K562 (cell line): ENCODE results near the gene TOMM6. TPM values are rescaled to one million over a fixed set of nuclear protein-coding genes. Genes with fewer than 3 reads are reported as not detected.
A peak's percentile ranks its signal among the peaks of the same experiment; 100 is the strongest.

Experiments used
- C11orf30 ChIP-seq: fragments of 450-650 bp; IDR thresholded peaks from 2 replicates; pipeline ENCODE4 v1.6.1; 2016; ENCODE audit warnings: low read depth, mild to moderate bottlenecking
- CBFA2T3 ChIP-seq: fragments of 450-650 bp; IDR thresholded peaks from 2 replicates; pipeline ENCODE4 v1.6.1; 2017
- ETV5 ChIP-seq: sonication (generic); formaldehyde crosslinking; IDR thresholded peaks from 2 replicates; pipeline ENCODE4 v1.4.0; 2020; ENCODE audit warnings: low read depth, mild to moderate bottlenecking, missing genetic modification reagents
- NBN ChIP-seq: fragments of 450-650 bp; IDR thresholded peaks from 2 replicates; pipeline ENCODE4 v1.6.1; 2016; ENCODE audit warnings: low read depth, mild to moderate bottlenecking
- NFIX ChIP-seq: fragments of 250-450 bp; sonication (Bioruptor Pico); IDR thresholded peaks from 2 replicates; pipeline ENCODE4 v1.4.0; 2020; ENCODE audit warnings: low read depth, mild to moderate bottlenecking, moderate library complexity
- RAD21 ChIP-seq, 2 experiments: fragments of 250-450 bp in 1 of 2; fragments of 450-650 bp in 1 of 2; sonication (Bioruptor Pico) in 1 of 2; formaldehyde crosslinking in 1 of 2; IDR thresholded peaks in 1 of 2; conservative IDR thresholded peaks in 1 of 2; 2 replicates each; pipeline versions ENCODE4 v1.4.0 to v1.8.0; 2020 to 2022; ENCODE audit warnings: mild to moderate bottlenecking in 2 of 2, moderate library complexity in 1 of 2
- SP2 ChIP-seq: IDR thresholded peaks from 2 replicates; pipeline ENCODE4 v1.6.1; 2011; ENCODE audit warnings: mild to moderate bottlenecking, low read depth, low read length, moderate library complexity; ENCODE audit not compliant: poor library complexity, severe bottlenecking; ENCODE audit errors: extremely low read depth
- SRSF3 ChIP-seq: fragments of 200-400 bp; formaldehyde crosslinking; IDR thresholded peaks from 2 replicates; pipeline ENCODE4 v1.6.1; 2016; ENCODE audit warnings: mild to moderate bottlenecking, low read length, moderate library complexity; ENCODE audit not compliant: insufficient read depth
- SUPT5H ChIP-seq: fragments of 450-650 bp; IDR thresholded peaks from 2 replicates; pipeline ENCODE4 v1.6.1; 2016
- ZBED1 ChIP-seq: IDR thresholded peaks from 2 replicates; pipeline ENCODE4 v1.6.1; 2014
- ZNF316 ChIP-seq: fragments of 450-650 bp; IDR thresholded peaks from 2 replicates; pipeline ENCODE4 v1.6.1; 2016
- ZNF436 ChIP-seq: fragments of 250-450, 450-650 bp; sonication (Bioruptor Pico); formaldehyde crosslinking; IDR thresholded peaks from 2 replicates; pipeline ENCODE4 v1.7.0; 2020; ENCODE audit warnings: mild to moderate bottlenecking
- polyA plus RNA-seq, 8 experiments: library from polyadenylated mRNA; depleted of rRNA in 4 of 8; stranded (reverse) in 5 of 8; unstranded in 3 of 8; fragments of >200 nt; fragmentation: Nextera tagmentation in 2 of 8; fragmentation: Illumina TruSeq in 1 of 8; extraction: Ambion mirVana in 2 of 8; extraction: Trizol in 1 of 8; gene quantifications; 2 replicates each; pipeline versions ENCODE4 v1.2.1 to v1.2.3, GENCODE V29; 2011 to 2014; ENCODE audit warnings: inconsistent platforms in 1 of 8, missing spikeins in 1 of 8
- total RNA-seq, 7 experiments: library from RNA; depleted of rRNA in 6 of 7; stranded (reverse); fragments of >200 nt in 6 of 7; fragmentation: Illumina TruSeq in 2 of 7; extraction: Trizol in 2 of 7; gene quantifications; 2 replicates each; pipeline versions ENCODE4 v1.2.1 to v1.2.3, GENCODE V29; 2011 to 2021; ENCODE audit warnings: low replicate concordance in 1 of 7
- TF ChIP-seq, protein P1 (sequence below): sonication (generic); formaldehyde crosslinking; IDR thresholded peaks from 2 replicates; pipeline ENCODE4 v1.8.0; 2023; ENCODE audit warnings: mild to moderate bottlenecking, missing genetic modification reagents
- TF ChIP-seq, protein P2 (sequence below): sonication (generic); formaldehyde crosslinking; IDR thresholded peaks from 2 replicates; pipeline ENCODE4 v1.8.1; 2022; ENCODE audit warnings: missing genetic modification reagents
- TF ChIP-seq, protein P3 (sequence below), 2 experiments: IDR thresholded peaks; 2 replicates each; pipeline ENCODE4 v1.6.1; 2011; ENCODE audit warnings: borderline replicate concordance in 1 of 2, control low read depth in 1 of 2, low read depth in 1 of 2, low read length in 1 of 2, mild to moderate bottlenecking in 1 of 2, mixed read lengths in 1 of 2, moderate library complexity in 1 of 2; ENCODE audit not compliant: insufficient read depth in 1 of 2, insufficient read length in 1 of 2, poor library complexity in 1 of 2, severe bottlenecking in 1 of 2; ENCODE audit errors: extremely low read depth in 1 of 2
- TF ChIP-seq, protein P4 (sequence below): sonication (generic); formaldehyde crosslinking; IDR thresholded peaks from 2 replicates; pipeline ENCODE4 v1.8.1; 2023; ENCODE audit warnings: mild to moderate bottlenecking, missing genetic modification reagents
- TF ChIP-seq, protein P5 (sequence below): fragments of 250-450 bp; sonication (Bioruptor Pico); IDR thresholded peaks from 2 replicates; pipeline ENCODE4 v1.8.0; 2021; ENCODE audit warnings: mild to moderate bottlenecking, moderate library complexity

Gene TOMM6
- total and polyA plus RNA-seq, 9 of the 15 experiments (the other 6 are each of a cell fraction or from before 2014, with no cell fraction given): 380 to 2,097 (median 1,065) TPM

DNA sequence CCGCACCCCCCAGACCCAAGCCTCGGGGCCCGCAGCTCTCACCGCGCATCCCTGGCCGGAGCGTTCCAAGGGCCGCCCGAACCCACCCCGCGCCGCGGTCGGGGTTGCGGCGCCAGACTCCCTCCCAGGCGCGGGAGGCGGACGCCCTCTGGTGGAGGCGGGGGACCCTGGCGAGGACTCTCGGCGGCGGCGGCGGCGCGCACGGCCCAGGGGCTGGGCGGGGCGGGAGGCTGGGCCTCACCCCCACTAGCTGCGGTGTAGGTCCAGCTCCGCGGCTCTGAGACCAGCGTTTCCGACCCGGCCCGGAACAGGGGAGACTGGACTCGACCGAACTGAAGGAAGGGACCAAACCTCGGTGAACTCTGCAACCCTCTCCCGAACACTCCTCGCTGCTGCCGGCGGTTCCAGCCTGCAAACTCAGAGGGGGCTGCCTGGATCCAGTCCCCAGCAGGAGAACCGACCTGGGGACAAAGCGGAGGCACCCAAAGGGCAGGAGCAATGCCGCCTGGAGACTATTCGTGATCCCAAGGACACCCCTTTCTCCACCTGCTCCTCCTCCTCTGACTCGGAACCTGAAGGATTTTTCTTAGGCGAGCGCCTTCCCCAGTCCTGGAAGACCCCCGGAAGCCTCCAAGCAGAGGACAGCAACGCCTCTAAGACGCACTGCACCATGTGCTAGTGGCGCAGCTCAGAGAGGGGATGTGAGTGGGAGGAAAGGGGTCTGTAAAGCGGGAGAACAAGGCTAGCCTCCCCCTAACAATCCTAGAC is 859 bp upstream of the TOMM6 start (continued):
- TF ChIP-seq NFIX (CRISPR knock-in tag) (no peak), ZBED1 (0 out of 2 replicates have a peak, but pooled peaks have one; percentile 40), C11orf30 (no peak), SP2 (no peak), SRSF3 (no peak), ZNF436 (CRISPR knock-in tag) (no peak), SUPT5H (no peak), CBFA2T3 (no peak), RAD21 (CRISPR knock-in tag; conservative IDR thresholded peaks at IDR 0.05 in 1 of 2, IDR thresholded peaks at IDR 0.05 in 1 of 2) (peak; percentile 82 to 85), ETV5 (CRISPR knock-in tag) (peak; percentile 14; the same call in 1 of the 2 replicates), ZNF316 (peak; percentile 47), NBN (no peak)
- TF ChIP-seq, protein P1, sequence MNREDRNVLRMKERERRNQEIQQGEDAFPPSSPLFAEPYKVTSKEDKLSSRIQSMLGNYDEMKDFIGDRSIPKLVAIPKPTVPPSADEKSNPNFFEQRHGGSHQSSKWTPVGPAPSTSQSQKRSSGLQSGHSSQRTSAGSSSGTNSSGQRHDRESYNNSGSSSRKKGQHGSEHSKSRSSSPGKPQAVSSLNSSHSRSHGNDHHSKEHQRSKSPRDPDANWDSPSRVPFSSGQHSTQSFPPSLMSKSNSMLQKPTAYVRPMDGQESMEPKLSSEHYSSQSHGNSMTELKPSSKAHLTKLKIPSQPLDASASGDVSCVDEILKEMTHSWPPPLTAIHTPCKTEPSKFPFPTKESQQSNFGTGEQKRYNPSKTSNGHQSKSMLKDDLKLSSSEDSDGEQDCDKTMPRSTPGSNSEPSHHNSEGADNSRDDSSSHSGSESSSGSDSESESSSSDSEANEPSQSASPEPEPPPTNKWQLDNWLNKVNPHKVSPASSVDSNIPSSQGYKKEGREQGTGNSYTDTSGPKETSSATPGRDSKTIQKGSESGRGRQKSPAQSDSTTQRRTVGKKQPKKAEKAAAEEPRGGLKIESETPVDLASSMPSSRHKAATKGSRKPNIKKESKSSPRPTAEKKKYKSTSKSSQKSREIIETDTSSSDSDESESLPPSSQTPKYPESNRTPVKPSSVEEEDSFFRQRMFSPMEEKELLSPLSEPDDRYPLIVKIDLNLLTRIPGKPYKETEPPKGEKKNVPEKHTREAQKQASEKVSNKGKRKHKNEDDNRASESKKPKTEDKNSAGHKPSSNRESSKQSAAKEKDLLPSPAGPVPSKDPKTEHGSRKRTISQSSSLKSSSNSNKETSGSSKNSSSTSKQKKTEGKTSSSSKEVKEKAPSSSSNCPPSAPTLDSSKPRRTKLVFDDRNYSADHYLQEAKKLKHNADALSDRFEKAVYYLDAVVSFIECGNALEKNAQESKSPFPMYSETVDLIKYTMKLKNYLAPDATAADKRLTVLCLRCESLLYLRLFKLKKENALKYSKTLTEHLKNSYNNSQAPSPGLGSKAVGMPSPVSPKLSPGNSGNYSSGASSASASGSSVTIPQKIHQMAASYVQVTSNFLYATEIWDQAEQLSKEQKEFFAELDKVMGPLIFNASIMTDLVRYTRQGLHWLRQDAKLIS (CRISPR knock-in tag): no peak
- TF ChIP-seq, protein P2, sequence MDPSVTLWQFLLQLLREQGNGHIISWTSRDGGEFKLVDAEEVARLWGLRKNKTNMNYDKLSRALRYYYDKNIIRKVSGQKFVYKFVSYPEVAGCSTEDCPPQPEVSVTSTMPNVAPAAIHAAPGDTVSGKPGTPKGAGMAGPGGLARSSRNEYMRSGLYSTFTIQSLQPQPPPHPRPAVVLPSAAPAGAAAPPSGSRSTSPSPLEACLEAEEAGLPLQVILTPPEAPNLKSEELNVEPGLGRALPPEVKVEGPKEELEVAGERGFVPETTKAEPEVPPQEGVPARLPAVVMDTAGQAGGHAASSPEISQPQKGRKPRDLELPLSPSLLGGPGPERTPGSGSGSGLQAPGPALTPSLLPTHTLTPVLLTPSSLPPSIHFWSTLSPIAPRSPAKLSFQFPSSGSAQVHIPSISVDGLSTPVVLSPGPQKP (CRISPR knock-in tag): no peak
- TF ChIP-seq, protein P3, sequence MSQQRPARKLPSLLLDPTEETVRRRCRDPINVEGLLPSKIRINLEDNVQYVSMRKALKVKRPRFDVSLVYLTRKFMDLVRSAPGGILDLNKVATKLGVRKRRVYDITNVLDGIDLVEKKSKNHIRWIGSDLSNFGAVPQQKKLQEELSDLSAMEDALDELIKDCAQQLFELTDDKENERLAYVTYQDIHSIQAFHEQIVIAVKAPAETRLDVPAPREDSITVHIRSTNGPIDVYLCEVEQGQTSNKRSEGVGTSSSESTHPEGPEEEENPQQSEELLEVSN (IDR thresholded peaks at IDR 0.05; ENCODE audit: borderline replicate concordance in 1 of 2, extremely low read depth in 1 of 2, insufficient read depth in 1 of 2, insufficient read length in 1 of 2, low read depth in 1 of 2, low read length in 1 of 2, poor library complexity in 1 of 2, severe bottlenecking in 1 of 2): peak; percentile 9 to 86
- TF ChIP-seq, protein P4, sequence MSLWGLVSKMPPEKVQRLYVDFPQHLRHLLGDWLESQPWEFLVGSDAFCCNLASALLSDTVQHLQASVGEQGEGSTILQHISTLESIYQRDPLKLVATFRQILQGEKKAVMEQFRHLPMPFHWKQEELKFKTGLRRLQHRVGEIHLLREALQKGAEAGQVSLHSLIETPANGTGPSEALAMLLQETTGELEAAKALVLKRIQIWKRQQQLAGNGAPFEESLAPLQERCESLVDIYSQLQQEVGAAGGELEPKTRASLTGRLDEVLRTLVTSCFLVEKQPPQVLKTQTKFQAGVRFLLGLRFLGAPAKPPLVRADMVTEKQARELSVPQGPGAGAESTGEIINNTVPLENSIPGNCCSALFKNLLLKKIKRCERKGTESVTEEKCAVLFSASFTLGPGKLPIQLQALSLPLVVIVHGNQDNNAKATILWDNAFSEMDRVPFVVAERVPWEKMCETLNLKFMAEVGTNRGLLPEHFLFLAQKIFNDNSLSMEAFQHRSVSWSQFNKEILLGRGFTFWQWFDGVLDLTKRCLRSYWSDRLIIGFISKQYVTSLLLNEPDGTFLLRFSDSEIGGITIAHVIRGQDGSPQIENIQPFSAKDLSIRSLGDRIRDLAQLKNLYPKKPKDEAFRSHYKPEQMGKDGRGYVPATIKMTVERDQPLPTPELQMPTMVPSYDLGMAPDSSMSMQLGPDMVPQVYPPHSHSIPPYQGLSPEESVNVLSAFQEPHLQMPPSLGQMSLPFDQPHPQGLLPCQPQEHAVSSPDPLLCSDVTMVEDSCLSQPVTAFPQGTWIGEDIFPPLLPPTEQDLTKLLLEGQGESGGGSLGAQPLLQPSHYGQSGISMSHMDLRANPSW: no peak
- TF ChIP-seq, protein P5, sequence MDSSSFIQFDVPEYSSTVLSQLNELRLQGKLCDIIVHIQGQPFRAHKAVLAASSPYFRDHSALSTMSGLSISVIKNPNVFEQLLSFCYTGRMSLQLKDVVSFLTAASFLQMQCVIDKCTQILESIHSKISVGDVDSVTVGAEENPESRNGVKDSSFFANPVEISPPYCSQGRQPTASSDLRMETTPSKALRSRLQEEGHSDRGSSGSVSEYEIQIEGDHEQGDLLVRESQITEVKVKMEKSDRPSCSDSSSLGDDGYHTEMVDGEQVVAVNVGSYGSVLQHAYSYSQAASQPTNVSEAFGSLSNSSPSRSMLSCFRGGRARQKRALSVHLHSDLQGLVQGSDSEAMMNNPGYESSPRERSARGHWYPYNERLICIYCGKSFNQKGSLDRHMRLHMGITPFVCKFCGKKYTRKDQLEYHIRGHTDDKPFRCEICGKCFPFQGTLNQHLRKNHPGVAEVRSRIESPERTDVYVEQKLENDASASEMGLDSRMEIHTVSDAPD: no peak
